Measurements from ENCODE around the gene AP4B1.

AP4B1 gene

DNA sequence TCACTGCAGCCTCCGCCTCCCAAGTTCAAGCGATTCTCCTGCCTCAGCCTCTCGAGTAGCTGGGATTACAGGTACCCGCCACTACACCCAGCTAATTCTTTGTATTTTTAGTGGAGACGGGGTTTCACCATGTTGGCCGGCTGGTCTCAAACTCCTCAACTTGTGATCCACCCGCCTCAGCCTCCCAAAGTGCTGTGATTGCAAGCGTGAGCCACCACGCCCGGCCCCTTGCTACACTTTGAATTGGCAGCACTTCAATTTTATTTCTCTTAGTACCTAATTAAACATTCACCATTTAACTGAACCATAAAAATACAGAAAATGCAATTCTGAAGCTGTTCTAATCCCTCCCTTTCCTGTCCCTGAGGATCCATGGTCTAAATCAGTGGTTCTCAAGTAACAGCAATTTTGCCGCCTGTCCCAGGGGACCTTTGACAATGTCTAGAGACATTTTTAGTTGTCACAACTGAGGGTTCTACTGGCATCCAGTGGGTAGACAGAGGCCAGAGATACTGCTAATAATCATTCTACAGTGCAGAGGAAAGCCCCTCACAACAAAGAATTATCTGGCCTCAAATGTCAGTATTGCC, 12.9 kb downstream of the AP4B1 start:
- no peak for DNase-seq

DNA sequence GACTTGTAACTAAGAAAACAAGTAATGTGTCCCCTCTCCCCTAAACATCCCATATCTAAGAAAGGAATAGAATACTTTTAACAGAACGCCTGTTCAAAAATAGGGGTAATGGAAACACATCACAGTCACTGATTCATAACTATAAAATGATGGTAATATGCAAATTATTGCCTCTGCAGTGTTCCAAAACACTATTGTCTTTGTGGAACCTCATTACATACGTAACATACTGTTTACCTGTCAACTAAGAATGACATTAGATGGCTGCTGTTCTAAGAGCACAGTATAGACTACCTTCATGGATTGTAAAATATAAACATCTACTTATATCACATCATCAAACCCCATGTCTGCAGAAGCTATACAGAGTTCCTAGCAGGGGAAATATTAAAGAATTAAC, 13.8 kb downstream of the AP4B1 start:
- no peak for DNase-seq

DNA sequence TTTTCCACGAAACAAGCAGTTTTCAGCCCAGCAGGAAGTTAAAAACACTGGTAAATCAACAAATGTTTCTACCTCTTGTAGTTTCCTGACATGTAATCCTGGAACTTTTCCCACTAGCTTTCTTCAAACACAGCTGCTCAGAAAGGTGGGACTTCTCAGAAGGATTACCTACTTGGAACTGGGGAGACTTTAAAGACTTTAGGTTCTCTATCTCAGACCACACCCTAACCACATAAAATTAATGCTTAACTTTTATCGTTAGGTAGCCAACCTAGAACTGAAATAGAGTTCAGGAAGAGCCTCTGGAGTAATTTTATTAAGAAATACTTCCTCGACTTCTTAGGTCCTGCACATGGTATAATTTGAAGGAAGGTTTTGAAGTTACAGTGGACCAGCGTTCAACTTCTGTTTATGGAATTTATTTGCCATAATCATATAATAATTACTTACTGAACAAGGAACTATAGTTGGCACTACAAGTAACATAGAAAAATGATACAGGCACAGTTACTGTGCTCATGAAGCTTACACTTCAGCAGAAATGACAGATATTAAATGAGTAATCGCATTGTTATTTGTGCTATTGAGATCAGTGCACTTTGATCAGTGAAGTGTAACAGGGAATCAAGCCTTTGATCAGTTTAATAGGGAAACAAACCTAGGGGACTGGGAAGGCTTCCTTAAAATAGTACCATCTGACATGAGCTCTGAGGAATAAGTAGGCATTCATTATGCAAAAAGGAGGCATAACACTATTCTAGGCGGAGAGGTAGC, 17.0 kb downstream of the AP4B1 start, which contains the start of gene BCL2L15:
Gene BCL2L15, minus strand, starts transcription at position 180 of the 774 bp plus-strand sequence. CDS start 206 bp downstream, outside the sequence.
- peak; percentile 40 for DNase-seq

DNA sequence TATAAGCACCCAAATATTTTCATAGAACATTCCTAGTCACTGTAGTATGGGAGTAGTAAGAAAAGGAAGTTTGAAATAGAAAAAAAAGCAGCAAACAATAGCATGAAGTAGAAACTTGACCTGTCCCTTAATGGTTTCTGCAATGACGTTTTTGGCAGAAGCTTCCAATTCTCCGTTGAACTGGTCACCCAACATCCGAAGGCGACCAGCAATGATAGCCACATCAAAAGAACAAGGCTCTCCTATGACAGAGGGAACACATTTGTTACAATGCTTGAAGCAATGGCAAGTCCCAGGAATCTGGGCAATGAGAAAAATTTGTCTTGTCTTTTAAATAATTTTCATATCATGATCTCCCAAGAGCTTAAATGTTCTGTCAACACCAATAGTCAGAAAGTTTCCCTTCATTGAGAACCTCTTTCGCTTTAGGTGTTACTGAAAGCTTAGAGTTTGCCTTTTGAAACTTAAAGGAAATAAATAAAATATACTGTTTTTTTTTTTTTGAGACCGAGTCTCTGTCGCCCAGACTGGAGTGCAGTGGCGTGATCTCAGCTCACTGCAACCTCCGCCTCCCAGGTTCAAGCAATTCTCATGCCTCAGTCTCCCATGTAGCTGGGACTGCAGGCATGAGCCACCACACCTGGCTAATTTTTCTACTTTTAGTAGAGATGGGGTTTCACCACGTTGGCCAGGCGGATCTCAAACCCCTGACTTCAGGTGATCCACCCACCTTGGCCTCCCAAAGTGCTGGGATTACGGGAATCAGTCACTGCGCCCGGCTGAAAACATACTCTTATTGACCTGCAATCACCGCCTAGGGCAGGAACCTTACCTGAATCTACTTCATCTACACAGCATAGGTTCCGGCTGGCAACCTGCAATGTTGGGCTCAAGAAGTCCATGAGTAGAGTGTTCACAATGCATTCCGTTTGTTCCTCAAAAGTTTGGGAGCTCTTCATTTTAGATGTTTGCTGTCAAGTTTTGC, 17.9 kb downstream of the AP4B1 start:
- DNase-seq: no peak

DNA sequence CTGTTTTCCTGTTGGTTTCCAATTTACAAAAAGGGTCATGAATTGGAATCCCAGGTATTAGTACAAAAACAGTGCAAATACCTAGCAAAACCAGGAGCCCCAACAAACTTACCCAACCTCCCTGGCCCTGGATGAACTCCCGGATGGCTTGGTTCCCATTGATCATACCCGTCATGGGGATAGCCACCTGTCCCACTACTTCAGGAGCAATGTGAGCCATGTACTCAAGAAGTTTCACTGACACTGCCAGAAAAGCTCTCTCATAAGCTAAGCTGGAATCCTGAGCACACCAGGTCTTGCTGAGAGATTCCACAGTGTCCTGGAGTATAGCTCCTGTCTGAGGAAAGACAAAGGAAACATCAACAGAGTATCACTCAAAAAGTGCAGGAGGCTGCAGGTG, 22.9 kb downstream of the AP4B1 start:
- DNase-seq: no peak

DNA sequence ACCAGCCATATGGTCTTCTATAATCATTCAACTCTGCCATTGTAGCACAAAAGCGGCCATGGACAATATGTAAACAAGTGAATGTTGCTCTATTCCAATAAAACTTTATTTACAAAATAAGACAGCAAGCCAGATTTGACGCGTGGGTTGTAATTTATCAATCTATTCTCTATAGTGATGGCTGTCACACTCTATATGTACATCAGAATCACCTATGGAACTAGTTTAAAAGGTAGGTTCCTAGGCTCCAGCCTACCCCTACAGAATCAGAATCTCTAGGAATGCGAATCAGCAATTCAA, 24.9 kb downstream of the AP4B1 start:
- DNase-seq: no peak

DNA sequence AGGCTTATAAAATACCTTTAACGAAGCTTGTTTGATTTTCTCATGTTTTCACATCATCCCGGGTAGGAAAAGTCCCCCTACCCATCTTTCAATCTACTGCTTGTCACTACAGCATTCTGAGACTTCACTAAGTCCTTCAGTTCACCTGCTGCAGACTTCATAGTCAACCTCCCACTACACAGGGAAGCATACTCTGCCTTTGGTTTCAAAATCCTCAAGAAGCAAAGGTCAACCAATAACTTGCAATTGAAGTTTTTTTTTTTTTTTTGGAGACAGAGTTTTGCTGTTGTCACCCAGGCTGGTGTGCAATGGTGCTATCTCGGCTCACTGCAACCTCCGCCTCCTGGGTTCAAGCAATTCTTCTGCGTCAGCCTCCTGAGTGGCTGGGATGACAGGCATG, 28.4 kb downstream of the AP4B1 start:
- DNase-seq: no peak

DNA sequence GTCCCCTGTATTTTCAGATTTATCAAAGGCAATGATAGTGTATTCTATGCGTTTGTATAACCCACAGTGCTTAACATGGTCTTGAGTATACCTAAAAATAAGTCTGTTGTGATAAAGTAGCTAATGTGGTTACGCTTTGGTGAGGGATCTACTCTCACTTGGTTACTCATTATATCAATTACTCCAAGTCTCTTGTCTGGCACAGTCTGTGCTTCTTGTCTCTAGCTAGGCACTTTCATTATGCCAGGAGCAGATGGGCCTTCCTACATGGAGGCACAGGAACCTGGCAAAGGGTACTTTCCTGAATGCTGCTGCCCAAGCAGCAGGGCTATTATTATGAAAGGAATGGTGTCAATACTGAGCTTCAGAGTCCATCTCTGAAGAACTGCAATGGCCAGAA, 28.9 kb downstream of the AP4B1 start:
- DNase-seq: no peak

DNA sequence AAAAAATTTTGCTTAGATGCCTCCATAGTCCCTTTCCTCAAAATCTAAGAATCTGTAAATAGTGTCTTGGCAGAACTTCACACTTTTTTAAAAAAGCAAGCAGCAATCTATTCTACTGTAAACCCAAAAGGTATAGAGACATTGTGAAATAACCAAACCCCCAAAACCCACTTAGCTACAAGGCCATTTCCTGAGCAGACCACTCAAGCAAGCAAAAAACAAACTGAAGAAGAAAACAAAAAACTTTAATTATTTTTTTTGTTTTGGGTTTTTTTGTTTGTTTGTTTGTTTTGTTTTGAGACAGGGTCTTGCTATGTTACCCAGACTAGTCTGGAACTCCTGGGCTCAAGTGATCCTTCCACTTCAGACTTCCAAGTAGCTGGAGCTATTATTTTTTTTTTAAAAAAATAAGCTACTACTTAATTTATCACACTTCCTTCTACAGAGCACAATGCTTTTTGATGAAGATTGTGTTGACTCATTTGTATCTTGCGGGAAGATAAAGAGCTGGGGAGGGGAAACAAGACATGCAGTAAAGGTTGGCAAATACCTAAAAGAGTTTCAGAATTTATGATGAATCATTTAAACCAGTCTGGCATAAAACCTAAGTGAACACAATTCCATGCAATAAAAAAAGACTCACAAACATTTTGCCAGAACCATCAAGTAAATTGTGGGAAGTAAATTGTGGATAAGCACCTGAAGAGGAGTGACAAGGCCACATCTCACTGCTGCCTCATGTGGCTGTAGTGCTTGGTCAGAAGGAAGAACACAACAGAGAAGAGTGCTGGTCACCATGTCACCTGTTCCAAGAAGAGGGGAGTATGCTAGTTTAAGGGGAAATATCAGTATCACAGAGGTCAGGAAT, 30.4 kb downstream of the AP4B1 start:
- DNase-seq: peak; percentile 54

DNA sequence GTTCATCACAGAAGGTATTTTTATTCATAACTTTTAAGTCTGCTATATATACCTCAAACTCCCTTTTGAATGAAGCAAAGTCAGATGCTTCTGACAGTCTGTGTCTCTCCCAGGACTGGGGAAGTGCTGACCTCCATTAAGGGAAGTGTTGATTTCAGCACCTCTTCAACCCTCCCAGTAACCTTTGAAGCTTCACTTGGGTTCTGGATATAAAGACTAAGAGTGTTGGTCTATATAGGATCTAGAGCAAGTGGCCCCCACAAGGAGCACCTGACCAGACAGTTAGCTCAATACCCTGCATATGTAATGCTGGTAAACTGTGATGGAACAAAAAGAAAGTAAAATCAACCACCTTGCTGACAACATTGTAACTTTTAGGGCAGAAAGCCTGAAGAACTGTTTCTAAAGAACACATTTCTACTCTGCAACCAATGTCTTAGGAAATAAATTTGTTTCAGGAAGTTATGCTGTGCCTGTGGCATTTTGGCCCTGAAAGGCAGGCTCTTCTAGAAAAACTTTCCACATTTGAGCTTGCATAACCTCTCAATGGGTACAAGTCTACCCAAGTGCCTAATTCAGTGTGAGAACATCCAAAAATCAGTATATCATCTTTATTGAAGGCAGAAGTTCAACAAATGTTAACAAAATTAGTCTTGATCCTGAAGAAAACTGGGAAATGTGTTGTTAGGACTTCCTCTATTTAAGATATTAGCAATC, 32.2 kb downstream of the AP4B1 start:
- DNase-seq: no peak

DNA sequence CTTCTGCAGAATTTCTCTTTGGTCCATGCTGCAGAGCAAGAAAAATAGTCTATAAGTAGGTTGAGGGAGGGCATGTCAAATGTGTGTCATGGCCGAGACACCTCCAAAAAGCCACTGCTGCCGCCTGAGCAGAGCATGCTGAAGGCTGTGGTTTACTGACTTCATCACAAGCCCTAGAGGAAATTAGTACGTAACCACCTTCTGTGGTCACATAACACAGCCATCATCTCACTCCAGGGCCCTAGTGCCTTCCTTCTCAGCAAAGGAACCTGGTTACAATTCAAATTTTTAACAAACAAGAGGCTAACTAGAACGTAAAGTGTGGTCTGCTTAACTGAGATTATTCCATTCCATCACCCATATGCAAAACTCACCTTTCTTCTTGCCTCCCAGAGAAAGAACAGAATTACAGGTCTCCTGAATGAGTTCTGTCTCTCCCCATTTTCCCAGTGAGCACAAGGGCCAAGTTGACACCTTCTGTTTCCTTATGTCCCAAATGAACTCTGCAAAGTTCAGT, 32.9 kb downstream of the AP4B1 start, which contains the start of gene PTPN22:
Gene PTPN22, minus strand, starts transcription at position 116 of the 517 bp plus-strand sequence.
- DNase-seq: no peak

DNA sequence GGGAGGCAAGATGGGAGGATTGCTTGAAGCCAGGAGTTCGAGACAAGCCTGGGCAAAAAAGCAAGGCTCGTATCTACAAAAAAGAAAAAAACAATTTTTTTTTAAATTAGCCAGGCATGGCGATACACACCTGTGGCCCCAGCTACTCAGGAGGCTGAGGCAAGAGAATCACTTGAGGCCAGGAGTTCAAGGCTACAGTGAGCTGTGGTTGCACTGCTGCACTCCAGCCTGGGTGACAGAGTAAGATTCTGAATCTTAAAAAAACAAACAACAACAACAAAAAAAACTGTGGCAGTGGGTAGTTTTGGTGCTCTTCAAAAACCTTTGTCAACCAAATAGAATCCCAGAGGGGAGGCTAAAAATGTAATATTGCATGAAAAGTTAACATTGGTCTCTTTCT, 33.8 kb downstream of the AP4B1 start:
- no peak for DNase-seq

DNA sequence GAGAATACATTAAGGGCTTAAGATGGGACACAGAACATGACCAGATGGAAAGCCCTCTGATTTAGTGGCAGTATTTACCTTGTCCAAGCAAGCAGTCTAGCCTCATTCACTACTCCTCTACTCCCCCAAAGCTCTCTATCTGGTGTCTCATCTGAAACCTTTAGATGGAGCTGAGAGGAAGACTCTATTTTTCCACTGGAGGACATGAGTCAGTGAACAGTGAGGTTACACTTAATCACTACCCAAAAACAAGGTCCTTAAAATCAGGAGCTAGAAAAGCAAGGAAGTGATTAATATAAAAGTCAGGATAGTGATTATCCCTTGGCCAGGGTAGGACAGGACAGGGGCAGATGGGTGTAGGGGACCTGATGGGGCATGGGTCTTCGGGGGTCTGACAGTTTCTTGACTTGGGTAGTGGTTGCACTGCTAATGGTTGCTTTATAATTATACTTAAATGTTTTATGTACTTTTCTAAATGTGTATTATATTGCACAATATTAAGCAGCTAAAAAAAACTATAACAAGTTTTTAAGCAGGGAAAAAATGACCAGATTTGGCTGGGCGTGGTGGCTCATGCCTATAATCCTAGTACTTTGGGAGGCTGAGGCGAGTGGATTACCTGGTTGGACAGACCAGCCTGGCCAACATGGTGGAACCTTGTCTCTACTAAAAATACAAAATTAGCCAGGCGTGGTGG, 36.1 kb downstream of the AP4B1 start:
- DNase-seq: no peak

DNA sequence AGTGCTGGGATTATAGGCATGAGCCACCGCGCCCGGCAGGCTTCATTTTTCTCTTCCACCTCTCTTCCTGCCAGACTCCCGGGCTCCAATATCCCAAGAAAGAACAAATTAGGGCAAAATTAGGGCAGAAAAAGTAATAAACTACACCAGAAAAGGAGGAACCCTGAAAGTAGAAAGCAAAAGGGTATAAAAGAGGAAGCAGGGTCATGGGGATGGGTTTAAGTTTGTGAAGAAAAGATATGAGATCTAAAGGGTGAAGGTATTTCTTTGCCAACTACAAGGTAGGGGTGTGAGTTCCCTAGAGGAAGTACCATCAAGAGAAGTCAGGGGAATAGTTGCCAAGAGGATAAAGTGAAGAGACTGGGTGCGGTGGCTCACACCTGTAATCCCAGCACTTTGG, 43.0 kb downstream of the AP4B1 start:
- DNase-seq: no peak

DNA sequence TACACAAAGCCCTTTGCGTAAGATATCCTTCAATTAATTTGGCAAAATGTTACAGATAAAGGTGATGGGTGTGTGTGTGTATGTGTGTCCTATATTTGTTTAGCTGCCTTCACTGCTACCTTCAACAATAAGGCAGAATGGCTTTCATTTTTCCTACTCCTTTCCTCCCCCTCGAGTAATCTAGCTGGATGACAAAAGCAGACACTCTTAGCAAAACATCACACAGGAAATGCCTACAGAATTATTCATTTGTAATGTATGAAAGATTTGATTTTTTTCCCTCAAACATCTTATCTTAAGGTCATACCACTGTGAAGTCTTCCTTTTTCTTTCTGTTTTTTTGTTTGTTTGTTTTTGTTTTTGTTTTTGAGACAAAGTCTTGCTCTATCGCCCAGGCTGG, 43.7 kb downstream of the AP4B1 start:
- DNase-seq: no peak

DNA sequence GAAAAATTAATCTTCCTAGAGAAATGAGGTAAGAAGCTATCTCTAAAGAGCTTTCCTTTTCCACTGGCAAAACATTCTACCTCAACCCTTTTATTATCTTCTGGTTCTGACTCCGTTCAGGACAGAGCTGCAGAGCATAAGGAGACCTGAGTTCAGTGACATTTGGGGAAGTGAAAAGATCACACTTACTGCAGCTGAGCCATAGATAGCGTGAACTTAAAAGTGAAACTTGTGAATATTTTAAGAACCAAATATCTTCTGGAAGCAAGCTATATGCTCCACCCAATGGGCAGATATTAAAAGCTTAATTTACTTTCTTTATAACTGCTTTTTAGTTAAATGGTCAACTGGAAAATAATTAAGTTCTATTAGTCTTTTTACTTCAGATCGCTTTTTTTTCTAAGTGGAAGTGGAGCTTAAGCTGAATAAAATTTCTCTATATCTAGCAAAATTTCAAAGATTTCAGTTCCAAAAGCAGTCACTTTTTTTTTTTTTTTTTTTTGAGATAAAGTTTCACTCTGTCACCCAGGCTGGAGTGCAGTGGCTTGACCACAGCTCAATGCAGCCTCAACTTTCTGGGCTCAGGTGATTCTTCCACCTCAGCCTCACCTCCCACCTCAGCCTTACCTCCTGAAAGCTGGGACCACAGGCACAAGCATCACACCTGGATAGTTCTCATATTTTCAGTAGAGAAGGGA, 45.0 kb downstream of the AP4B1 start:
- DNase-seq: no peak

DNA sequence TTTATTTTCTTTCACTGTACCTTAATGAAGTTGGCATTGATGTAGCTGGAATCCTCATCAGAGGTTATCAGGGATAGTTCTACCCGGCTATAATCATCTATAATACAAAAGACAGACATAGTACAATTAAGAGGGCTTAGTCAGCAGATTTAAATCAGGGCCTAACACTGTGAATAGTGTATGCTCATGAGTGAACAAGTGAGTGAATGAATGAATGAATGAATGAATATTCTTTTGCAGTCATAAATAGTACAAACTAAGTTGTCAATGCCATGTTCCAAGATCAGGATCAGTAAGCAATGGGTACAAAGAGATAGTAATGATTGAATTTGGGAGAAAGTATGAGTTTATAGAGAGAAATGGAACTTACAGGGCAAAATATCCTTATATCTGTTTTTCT, 45.6 kb downstream of the AP4B1 start:
- DNase-seq: no peak

DNA sequence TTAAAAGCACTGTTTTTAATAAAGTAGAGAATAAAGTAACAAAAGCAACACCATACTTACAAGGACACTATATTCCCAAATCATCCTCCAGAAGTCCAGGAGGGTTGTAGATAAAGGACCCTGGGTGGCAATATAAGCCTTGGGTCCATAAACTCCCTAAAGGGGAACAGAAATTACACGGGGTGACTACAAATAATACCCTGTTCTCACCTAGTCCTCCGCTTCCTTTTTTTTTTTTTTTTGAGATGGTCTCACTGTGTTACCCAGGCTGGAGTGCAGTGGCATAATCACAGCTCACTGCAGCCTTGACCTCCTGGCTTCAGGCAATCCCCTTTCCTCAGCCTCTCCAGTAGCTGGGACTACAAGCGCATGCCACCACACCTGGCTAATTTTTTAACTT, 46.2 kb downstream of the AP4B1 start:
- DNase-seq: no peak

DNA sequence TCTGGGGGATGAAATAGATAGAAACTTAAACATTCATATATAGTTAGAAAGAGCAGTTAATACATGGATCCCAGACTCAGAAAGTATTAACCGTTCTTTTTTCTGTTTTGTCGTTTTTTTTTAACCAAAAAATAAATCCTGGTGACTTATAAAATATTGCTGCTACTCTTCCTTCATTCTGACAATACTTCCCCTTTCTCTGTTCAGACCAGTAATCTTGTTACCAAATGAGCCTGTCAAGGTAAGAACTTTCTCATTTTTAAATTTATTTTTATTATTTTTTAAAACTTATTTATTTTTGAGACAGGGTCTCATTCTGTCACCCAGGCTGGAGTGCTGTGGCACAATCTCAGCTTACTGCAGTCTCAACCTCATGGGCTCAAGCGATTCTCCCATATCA, 46.8 kb downstream of the AP4B1 start:
- no peak for DNase-seq

DNA sequence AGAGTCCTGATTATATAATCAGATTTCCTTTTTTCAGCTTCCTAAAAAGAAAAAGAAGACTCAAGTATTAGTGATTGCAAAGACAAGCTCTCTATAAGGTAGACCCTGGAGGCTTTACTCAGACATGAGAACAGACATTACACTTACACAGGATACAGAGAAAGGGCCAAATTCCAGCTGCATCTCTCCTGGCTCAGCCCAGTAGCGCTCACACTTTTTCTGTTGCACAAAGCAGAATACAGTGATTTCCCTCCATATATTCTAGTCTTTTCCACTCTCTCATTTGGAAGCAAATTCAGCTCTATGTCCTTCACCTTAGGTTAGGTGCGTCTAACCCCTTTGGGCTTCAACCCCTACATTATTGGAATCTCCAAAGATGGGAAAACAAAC, 48.2 kb downstream of the AP4B1 start:
- no peak for DNase-seq

Data from DMS53 (cell line).